H9 (cell line): ENCODE measurements around the gene SOX18. TPM values are rescaled to one million over a fixed set of nuclear protein-coding genes. Genes with fewer than 3 reads are reported as not detected.

Experiments
- DNase-seq: peaks from one replicate; pipeline ENCODE4 v3.0.0-alpha.2; 2017
- H2AFZ ChIP-seq: one replicate; pipeline ENCODE4 v1.6.1; 2013; ENCODE audit warnings: mild to moderate bottlenecking, low read length, control low read depth, moderate library complexity
- H2AK5ac ChIP-seq: 2 replicates; pipeline ENCODE4 v1.6.1; 2013; ENCODE audit warnings: low read length, control low read depth, mixed read lengths; ENCODE audit not compliant: insufficient read length
- H2BK120ac ChIP-seq: one replicate; pipeline ENCODE4 v1.6.1; 2013; ENCODE audit warnings: low read depth, mild to moderate bottlenecking, low read length, control low read depth, inconsistent platforms; ENCODE audit not compliant: poor library complexity, severe bottlenecking
- H2BK12ac ChIP-seq: 2 replicates; pipeline ENCODE4 v1.6.1; 2013; ENCODE audit warnings: low read length, control low read depth, mixed read lengths, low read depth; ENCODE audit not compliant: insufficient read length
- H2BK15ac ChIP-seq: 2 replicates; pipeline ENCODE4 v1.6.1; 2013; ENCODE audit warnings: low read depth, low read length, control low read depth
- H2BK20ac ChIP-seq: one replicate; pipeline ENCODE4 v1.6.1; 2013; ENCODE audit warnings: low read depth, mild to moderate bottlenecking, low read length, control low read depth, inconsistent platforms; ENCODE audit not compliant: poor library complexity, severe bottlenecking
- H2BK5ac ChIP-seq: 2 replicates; pipeline ENCODE4 v1.6.1; 2013; ENCODE audit warnings: low read length, control low read depth, mixed read lengths; ENCODE audit not compliant: insufficient read length
- H3K14ac ChIP-seq: 2 replicates; pipeline ENCODE4 v1.6.1; 2013; ENCODE audit warnings: low read length, control low read depth; ENCODE audit not compliant: insufficient read depth
- H3K18ac ChIP-seq: 2 replicates; pipeline ENCODE4 v1.6.1; 2013; ENCODE audit warnings: low read depth, mild to moderate bottlenecking, mixed read lengths, low read length, control low read depth; ENCODE audit not compliant: insufficient read length
- H3K23ac ChIP-seq: 2 replicates; pipeline ENCODE4 v1.6.1; 2013; ENCODE audit warnings: low read length, control low read depth, mixed read lengths, low read depth; ENCODE audit not compliant: insufficient read length
- H3K23me2 ChIP-seq: 2 replicates; pipeline ENCODE4 v1.6.1; 2013; ENCODE audit warnings: low read depth, mild to moderate bottlenecking, mixed read lengths, low read length, control low read depth; ENCODE audit not compliant: insufficient read length, poor library complexity, severe bottlenecking
- H3K27ac ChIP-seq: 2 replicates; pipeline ENCODE4 v1.5.1; 2013; ENCODE audit warnings: low read length, control low read depth, mixed read lengths, low read depth; ENCODE audit not compliant: insufficient read length
- H3K27me3 ChIP-seq: 2 replicates; pipeline ENCODE4 v1.6.1; 2013; ENCODE audit warnings: low read length, control low read depth, inconsistent platforms; ENCODE audit not compliant: insufficient read depth
- H3K4ac ChIP-seq: 2 replicates; pipeline ENCODE4 v1.6.1; 2013; ENCODE audit warnings: low read depth, mild to moderate bottlenecking, control low read depth, inconsistent platforms, low read length, moderate library complexity
- H3K4me1 ChIP-seq: 2 replicates; pipeline ENCODE4 v1.6.1; 2013; ENCODE audit warnings: low read length, control low read depth, inconsistent platforms; ENCODE audit not compliant: insufficient read depth
- H3K4me2 ChIP-seq: 2 replicates; pipeline ENCODE4 v1.6.1; 2013; ENCODE audit warnings: low read length, control low read depth, mixed read lengths; ENCODE audit not compliant: insufficient read length, insufficient read depth
- H3K56ac ChIP-seq: 2 replicates; pipeline ENCODE4 v1.6.1; 2013; ENCODE audit warnings: low read depth, mild to moderate bottlenecking, mixed read lengths, low read length, control low read depth; ENCODE audit not compliant: insufficient read length
- H3K79me1 ChIP-seq: 2 replicates; pipeline ENCODE4 v1.6.1; 2013; ENCODE audit warnings: low read depth, mild to moderate bottlenecking, moderate library complexity, low read length, control low read depth, inconsistent platforms; ENCODE audit not compliant: insufficient read depth, poor library complexity, severe bottlenecking
- H3K79me2 ChIP-seq: 2 replicates; pipeline ENCODE4 v1.6.1; 2013; ENCODE audit warnings: low read length, control low read depth, inconsistent platforms; ENCODE audit not compliant: insufficient read depth
- H3K9ac ChIP-seq: 2 replicates; pipeline ENCODE4 v1.6.1; 2013; ENCODE audit warnings: low read length, control low read depth, mixed read lengths; ENCODE audit not compliant: insufficient read length; ENCODE audit errors: extremely low read depth
- H3K9me3 ChIP-seq: one replicate; pipeline ENCODE4 v1.6.1; 2013; ENCODE audit warnings: low read depth, low read length, inconsistent platforms; ENCODE audit not compliant: control insufficient read depth
- H3T11ph ChIP-seq: one replicate; pipeline ENCODE4 v1.6.1; 2013; ENCODE audit warnings: mild to moderate bottlenecking, low read length, control low read depth, inconsistent platforms
- H4K20me1 ChIP-seq: one replicate; pipeline ENCODE4 v1.6.1; 2013; ENCODE audit not compliant: control insufficient read depth, insufficient read length, insufficient read depth
- H4K5ac ChIP-seq: 2 replicates; pipeline ENCODE4 v1.6.1; 2013; ENCODE audit warnings: low read depth, mild to moderate bottlenecking, mixed read lengths, low read length, control low read depth; ENCODE audit not compliant: insufficient read length
- H4K8ac ChIP-seq: replicated peaks from 2 replicates; pipeline ENCODE4 v1.6.1; 2013; ENCODE audit warnings: low read length, control low read depth, mixed read lengths, low read depth; ENCODE audit not compliant: insufficient read length
- H4K91ac ChIP-seq: 2 replicates; pipeline ENCODE4 v1.6.1; 2013; ENCODE audit warnings: low read depth, mild to moderate bottlenecking, moderate library complexity, mixed read lengths, low read length, control low read depth; ENCODE audit not compliant: insufficient read length
- H3K27ac Mint-ChIP-seq, 3 experiments: 2 replicates in 2 of 3; 3 replicates in 1 of 3; pipeline ENCODE4 v1.8.0; 2020 to 2021; ENCODE audit warnings: mixed read lengths in 3 of 3, mild to moderate bottlenecking in 1 of 3, moderate library complexity in 1 of 3
- H3K27me3 Mint-ChIP-seq: 2 replicates; pipeline ENCODE4 v1.8.0; 2021; ENCODE audit warnings: low read depth, mild to moderate bottlenecking, moderate library complexity, mixed read lengths
- H3K36me3 Mint-ChIP-seq, 3 experiments: 2 replicates in 2 of 3; 3 replicates in 1 of 3; pipeline ENCODE4 v1.8.0; 2020 to 2021; ENCODE audit warnings: low read depth in 3 of 3, mixed read lengths in 3 of 3; ENCODE audit not compliant: insufficient read depth in 1 of 3
- H3K4me1 Mint-ChIP-seq, 2 experiments: 2 replicates each; pipeline ENCODE4 v1.8.0; 2020; ENCODE audit warnings: mixed read lengths in 2 of 2
- H3K4me3 Mint-ChIP-seq, 2 experiments: 2 replicates in 1 of 2; 3 replicates in 1 of 2; pipeline ENCODE4 v1.8.0; 2020 to 2021; ENCODE audit warnings: mild to moderate bottlenecking in 2 of 2, mixed read lengths in 2 of 2, moderate library complexity in 1 of 2
- H3K9me3 Mint-ChIP-seq, 2 experiments: 2 replicates in 1 of 2; 3 replicates in 1 of 2; pipeline ENCODE4 v1.8.0; 2020; ENCODE audit warnings: mild to moderate bottlenecking in 2 of 2, mixed read lengths in 2 of 2, moderate library complexity in 1 of 2
- WGBS: extraction: QIAGEN DNeasy Blood & Tissue Kit; methylation state at CpG from one replicate; pipeline ENCODE4 v1.1.7; 2013; ENCODE audit warnings: missing lambda C conversion rate, low lambda C conversion rate, mixed read lengths; ENCODE audit not compliant: insufficient read length; ENCODE audit errors: extremely low coverage; 5-methylcytosine and 5-hydroxymethylcytosine counted together
- long read RNA-seq: library from polyadenylated mRNA; unstranded; transcript quantifications from one replicate; pipeline ENCODE4 v2.0.0, GENCODE V29; 2020
- total RNA-seq: library from RNA; stranded (reverse); gene quantifications from 2 replicates; pipeline ENCODE4 v1.2.1, GENCODE V29; 2021
- TF ChIP-seq, protein P1 (sequence below): fragments of 200-600 bp; sonication (generic); conservative IDR thresholded peaks from 3 replicates; pipeline ENCODE4 v1.8.0; 2021; ENCODE audit warnings: antibody characterized with exemption, mild to moderate bottlenecking

SOX18 gene
- 1.6 and 2.0 TPM in 2 replicates for total RNA-seq
- long read RNA-seq, result 0 reads

GRCh38 chr20:64049060-64049877, at the start of gene SOX18:
Gene SOX18, minus strand, starts transcription at chr20:64049639. Its CDS starts 123 bp downstream, at chr20:64049516.
- no peak within 1 kb of the TSS for H2BK15ac ChIP-seq
- H2BK12ac ChIP-seq, result no peak within 1 kb of the TSS
- peaks cover 26% of the 10 kb centered on the region; the same call in 1 of the 2 replicates for H3K27me3 ChIP-seq
- H2BK5ac ChIP-seq, result no peak within 1 kb of the TSS
- H3K4me3 Mint-ChIP-seq, result peak within 1 kb of the TSS; percentile 56 to 75
- H2BK20ac ChIP-seq, result no peak within 1 kb of the TSS
- H3K4ac ChIP-seq, result no peak within 1 kb of the TSS
- no peak within 1 kb of the TSS for H4K8ac ChIP-seq
- peak; percentile 53 for DNase-seq
- no peak within 1 kb of the TSS for H3K18ac ChIP-seq
- H3K27me3 Mint-ChIP-seq, result peaks cover 76% of the 10 kb centered on the region
- no peaks in the 10 kb centered on the region for H3K79me2 ChIP-seq
- H3K4me2 ChIP-seq, result peak within 1 kb of the TSS; percentile 7
- H2AK5ac ChIP-seq, result no peak within 1 kb of the TSS
- H3T11ph ChIP-seq, result no peak within 1 kb of the TSS
- H4K20me1 ChIP-seq, result no peaks in the 10 kb centered on the region
- no peak within 1 kb of the TSS for H2BK120ac ChIP-seq
- no peak within 1 kb of the TSS for H3K14ac ChIP-seq
- no peak within 1 kb of the TSS for H3K56ac ChIP-seq
- no peaks in the 10 kb centered on the region for H3K9me3 ChIP-seq
- no CpG with 5 or more reads among the region's 111 CpGs for WGBS
- no peak within 1 kb of the TSS for H3K27ac ChIP-seq
- H3K9ac ChIP-seq, result no peak within 1 kb of the TSS
- H4K91ac ChIP-seq, result no peak within 1 kb of the TSS
- peaks cover 0 to 2% (median 0%) of the 10 kb centered on the region in 3 experiments; a peak in 2 of 7 replicates for H3K36me3 Mint-ChIP-seq
- H3K23ac ChIP-seq, result no peak within 1 kb of the TSS
- no peaks in the 10 kb centered on the region for H3K4me1 ChIP-seq
- no peak within 1 kb of the TSS for H4K5ac ChIP-seq
- H3K79me1 ChIP-seq, result no peaks in the 10 kb centered on the region
- no peak within 1 kb of the TSS for H2AFZ ChIP-seq
- TF ChIP-seq, protein P1, sequence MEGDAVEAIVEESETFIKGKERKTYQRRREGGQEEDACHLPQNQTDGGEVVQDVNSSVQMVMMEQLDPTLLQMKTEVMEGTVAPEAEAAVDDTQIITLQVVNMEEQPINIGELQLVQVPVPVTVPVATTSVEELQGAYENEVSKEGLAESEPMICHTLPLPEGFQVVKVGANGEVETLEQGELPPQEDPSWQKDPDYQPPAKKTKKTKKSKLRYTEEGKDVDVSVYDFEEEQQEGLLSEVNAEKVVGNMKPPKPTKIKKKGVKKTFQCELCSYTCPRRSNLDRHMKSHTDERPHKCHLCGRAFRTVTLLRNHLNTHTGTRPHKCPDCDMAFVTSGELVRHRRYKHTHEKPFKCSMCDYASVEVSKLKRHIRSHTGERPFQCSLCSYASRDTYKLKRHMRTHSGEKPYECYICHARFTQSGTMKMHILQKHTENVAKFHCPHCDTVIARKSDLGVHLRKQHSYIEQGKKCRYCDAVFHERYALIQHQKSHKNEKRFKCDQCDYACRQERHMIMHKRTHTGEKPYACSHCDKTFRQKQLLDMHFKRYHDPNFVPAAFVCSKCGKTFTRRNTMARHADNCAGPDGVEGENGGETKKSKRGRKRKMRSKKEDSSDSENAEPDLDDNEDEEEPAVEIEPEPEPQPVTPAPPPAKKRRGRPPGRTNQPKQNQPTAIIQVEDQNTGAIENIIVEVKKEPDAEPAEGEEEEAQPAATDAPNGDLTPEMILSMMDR, result no peak
- H3K27ac Mint-ChIP-seq, result no peak within 1 kb of the TSS
- H3K4me1 Mint-ChIP-seq, result peaks cover 22 to 31% of the 10 kb centered on the region in 2 experiments
- H3K9me3 Mint-ChIP-seq, result peaks cover 0 to 3% of the 10 kb centered on the region in 2 experiments; a peak in 1 of 5 replicates
- no peaks in the 10 kb centered on the region for H3K23me2 ChIP-seq
